GM23248 (cell line): ENCODE data around the gene RAD51B. TPM values are rescaled to one million over a fixed set of nuclear protein-coding genes. Genes with fewer than 3 reads are reported as not detected.

Source experiments
- DNase-seq: peaks from one replicate; pipeline ENCODE4 v3.0.0-alpha.2; 2015
- H2AFZ ChIP-seq: fragments of 200-600 bp; sonication (generic); 2 replicates; pipeline ENCODE4 v1.6.1; 2016; ENCODE audit warnings: antibody characterized with exemption
- H3F3A ChIP-seq: fragments of 200-600 bp; sonication (generic); 2 replicates; pipeline ENCODE4 v1.6.1; 2016; ENCODE audit warnings: mild to moderate bottlenecking, antibody characterized with exemption, mixed run types; ENCODE audit not compliant: insufficient read depth
- H3K27ac ChIP-seq: fragments of 200-600 bp; sonication (generic); 2 replicates; pipeline ENCODE4 v1.5.1; 2016; ENCODE audit warnings: mild to moderate bottlenecking
- H3K27me3 ChIP-seq: fragments of 200-600 bp; sonication (generic); replicated peaks from 2 replicates; pipeline ENCODE4 v1.6.1; 2016; ENCODE audit warnings: mild to moderate bottlenecking; ENCODE audit not compliant: insufficient read depth
- H3K36me3 ChIP-seq: fragments of 200-600 bp; sonication (generic); 2 replicates; pipeline ENCODE4 v1.6.1; 2016; ENCODE audit warnings: low read depth, mild to moderate bottlenecking
- H3K4me1 ChIP-seq: fragments of 200-600 bp; sonication (generic); 2 replicates; pipeline ENCODE4 v1.6.1; 2016; ENCODE audit warnings: mild to moderate bottlenecking; ENCODE audit not compliant: insufficient read depth
- H3K4me2 ChIP-seq: fragments of 200-600 bp; sonication (generic); one replicate; pipeline ENCODE4 v1.6.1; 2016; ENCODE audit warnings: mild to moderate bottlenecking; ENCODE audit not compliant: unreplicated experiment
- H3K4me3 ChIP-seq: fragments of 200-600 bp; sonication (generic); 2 replicates; pipeline ENCODE4 v1.5.1; 2016; ENCODE audit warnings: mild to moderate bottlenecking
- H3K79me2 ChIP-seq: fragments of 200-600 bp; sonication (generic); 2 replicates; pipeline ENCODE4 v1.6.1; 2016; ENCODE audit warnings: mild to moderate bottlenecking; ENCODE audit not compliant: insufficient read depth
- H3K9ac ChIP-seq: fragments of 200-600 bp; sonication (generic); 2 replicates; pipeline ENCODE4 v1.6.1; 2016; ENCODE audit warnings: mild to moderate bottlenecking
- H3K9me2 ChIP-seq: fragments of 200-600 bp; sonication (generic); 2 replicates; pipeline ENCODE4 v1.6.1; 2016; ENCODE audit warnings: mixed run types, mild to moderate bottlenecking, moderate library complexity; ENCODE audit not compliant: insufficient read depth
- H3K9me3 ChIP-seq: fragments of 200-600 bp; sonication (generic); one replicate; pipeline ENCODE4 v1.6.1; 2017; ENCODE audit warnings: low read depth
- H4K20me1 ChIP-seq: fragments of 200-600 bp; sonication (generic); 2 replicates; pipeline ENCODE4 v1.6.0; 2016; ENCODE audit not compliant: insufficient read depth
- EZH2 ChIP-seq: fragments of 200-600 bp; sonication (generic); IDR thresholded peaks from 2 replicates; pipeline ENCODE4 v1.6.1; 2018; ENCODE audit warnings: antibody characterized with exemption, mild to moderate bottlenecking; ENCODE audit not compliant: insufficient read depth, poor library complexity, severe bottlenecking
- EZH2phosphoT487 ChIP-seq: fragments of 200-600 bp; sonication (generic); IDR thresholded peaks from 2 replicates; pipeline ENCODE4 v1.6.1; 2018; ENCODE audit warnings: antibody characterized with exemption, moderate library complexity, mild to moderate bottlenecking, low read depth; ENCODE audit not compliant: insufficient read depth
- WGBS, 2 experiments: methylation state at CpG; one replicate each; pipeline ENCODE4 v1.1.6; 2015 to 2017; ENCODE audit warnings: low lambda C conversion rate in 2 of 2, low coverage in 1 of 2; ENCODE audit errors: missing lambda C conversion rate in 2 of 2; 5-methylcytosine and 5-hydroxymethylcytosine counted together
- in situ Hi-C: fragments of 300-500 bp; cut with MboI; formaldehyde crosslinking; loops from 2 replicates; pipeline ENCODE4 v1.15.0; 2020
- polyA plus RNA-seq: library from polyadenylated mRNA; unstranded; fragments of >200 nt; fragmentation: Nextera tagmentation; extraction: Ambion mirVana; gene quantifications from 2 replicates; pipeline ENCODE4 v1.2.1, GENCODE V29; 2016
- total RNA-seq: library from RNA; depleted of rRNA; stranded (reverse); fragments of >200 nt; shearing (Covaris generic); gene quantifications from 2 replicates; pipeline ENCODE4 v1.2.3, GENCODE V29; 2014

RAD51B gene
- total and polyA plus RNA-seq, 2 experiments from 2014 or later: 4.0 to 8.8 TPM

DNA sequence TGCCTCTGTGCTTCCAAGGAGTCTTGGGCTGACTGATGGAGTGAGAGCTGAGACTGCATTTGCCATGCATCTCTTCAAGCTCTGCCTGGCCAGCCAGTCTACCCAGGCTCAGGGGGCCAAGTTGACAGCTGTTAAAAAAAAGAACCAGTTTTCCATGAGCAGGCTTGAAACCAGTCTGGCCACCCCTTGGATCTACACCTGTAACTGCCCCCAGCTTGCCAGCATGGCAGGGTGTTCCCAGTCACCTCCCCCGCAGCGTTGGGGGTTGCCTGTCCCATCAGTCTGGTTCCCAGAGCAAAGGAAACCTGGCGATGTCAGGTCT lies 770.6 kb downstream of the RAD51B start:
- 91 to 93% methylated on average over 3 of the region's 3 CpGs for WGBS, 2 experiments
- Histone ChIP-seq H3K9ac (peak overlapping the region; percentile 20), H3F3A (peaks cover 9% of the 10 kb centered on the region), H3K4me1 (peaks cover 41% of the 10 kb centered on the region), H3K4me3 (no peak overlapping the region), H2AFZ (peak overlapping the region; percentile 71), H4K20me1 (no peaks in the 10 kb centered on the region), H3K9me2 (no peaks in the 10 kb centered on the region), H3K9me3 (no peaks in the 10 kb centered on the region), H3K27ac (peak overlapping the region; percentile 50), H3K27me3 (no peaks in the 10 kb centered on the region), H3K79me2 (no peaks in the 10 kb centered on the region), H3K4me2 (no peak overlapping the region), H3K36me3 (no peaks in the 10 kb centered on the region)
- no peak for TF ChIP-seq EZH2phosphoT487
- TF ChIP-seq EZH2: no peak
- in situ Hi-C loops: no loop called here
- DNase-seq: no peak

DNA sequence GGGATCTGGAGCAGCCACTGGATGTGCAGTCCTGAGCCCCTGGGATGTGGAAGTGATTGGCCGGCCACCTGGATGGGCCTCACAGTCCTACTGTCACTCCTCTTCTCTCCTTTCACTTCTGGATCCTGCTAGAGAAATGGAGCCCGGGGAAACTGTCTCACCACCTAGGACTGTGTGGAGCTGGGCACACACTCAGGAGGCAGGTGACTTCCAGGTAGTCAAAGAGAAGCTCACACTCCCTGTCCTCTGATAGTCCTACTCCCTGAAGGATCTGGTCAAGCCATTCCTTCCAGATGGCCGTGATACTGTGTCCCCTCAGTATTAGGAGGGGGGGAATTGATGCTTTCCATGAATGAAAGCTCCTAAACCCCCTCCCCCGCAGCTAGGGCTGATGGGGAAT lies 772.2 kb downstream of the RAD51B start:
- Histone ChIP-seq H3K9me2 (no peaks in the 10 kb centered on the region), H3K9me3 (no peaks in the 10 kb centered on the region), H3K36me3 (no peaks in the 10 kb centered on the region), H3K4me2 (no peak overlapping the region), H3K79me2 (no peaks in the 10 kb centered on the region), H3K9ac (no peak overlapping the region), H3K4me3 (no peak overlapping the region), H3K27ac (no peak overlapping the region), H4K20me1 (no peaks in the 10 kb centered on the region), H3K4me1 (peaks cover 28% of the 10 kb centered on the region), H2AFZ (no peak overlapping the region), H3K27me3 (no peaks in the 10 kb centered on the region), H3F3A (peaks cover 9% of the 10 kb centered on the region)
- in situ Hi-C loops: no loop called here
- TF ChIP-seq EZH2phosphoT487 (no peak), EZH2 (no peak)
- DNase-seq: no peak
- WGBS, 2 experiments: 91 to 95% methylated on average over 4 of the region's 4 CpGs

DNA sequence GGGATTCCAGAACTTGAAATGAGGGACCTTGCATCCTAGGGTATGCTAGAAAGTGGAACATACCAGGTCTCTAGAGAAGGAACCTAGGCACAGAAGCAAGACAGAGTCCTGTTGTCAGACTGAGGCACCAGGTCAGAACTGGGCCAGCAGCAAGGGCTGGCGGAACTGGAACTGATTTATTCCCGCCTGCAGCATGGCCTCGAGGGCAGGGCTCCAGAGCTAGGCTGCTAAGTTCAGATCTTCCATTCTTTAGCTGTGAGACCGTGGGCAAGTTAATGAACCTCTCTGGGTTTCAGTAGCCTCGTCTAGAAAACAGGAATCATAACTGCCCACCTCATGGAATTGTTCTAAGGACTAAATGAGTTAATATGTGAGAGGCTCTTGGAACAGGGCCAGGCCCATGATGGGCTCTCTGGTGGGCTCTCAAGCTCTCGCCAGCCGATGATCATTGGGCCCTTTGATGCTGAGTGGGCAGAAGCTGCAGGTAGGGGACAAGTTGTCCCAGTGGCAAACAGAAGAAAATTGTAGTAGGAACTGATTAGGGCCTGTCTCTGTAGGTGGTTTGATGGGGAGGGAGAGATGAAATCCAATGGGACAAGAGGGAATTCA lies 773.5 kb downstream of the RAD51B start:
- no peaks in the 10 kb centered on the region for H3K36me3 ChIP-seq
- H2AFZ ChIP-seq: no peak overlapping the region
- no peak overlapping the region for H3K4me2 ChIP-seq
- no peaks in the 10 kb centered on the region for H3K27me3 ChIP-seq
- H3K9ac ChIP-seq: no peak overlapping the region
- DNase-seq: no peak
- in situ Hi-C loops: no loop called here
- H3K4me1 ChIP-seq: peaks cover 16% of the 10 kb centered on the region
- no peaks in the 10 kb centered on the region for H3K79me2 ChIP-seq
- no peaks in the 10 kb centered on the region for H3K9me2 ChIP-seq
- no peak overlapping the region for H3K4me3 ChIP-seq
- TF ChIP-seq EZH2: no peak
- TF ChIP-seq EZH2phosphoT487: no peak
- H3K27ac ChIP-seq: no peak overlapping the region
- H3F3A ChIP-seq: peaks cover 5% of the 10 kb centered on the region
- no peaks in the 10 kb centered on the region for H3K9me3 ChIP-seq
- 71 to 83% methylated on average over 7 of the region's 7 CpGs for WGBS, 2 experiments
- no peaks in the 10 kb centered on the region for H4K20me1 ChIP-seq

DNA sequence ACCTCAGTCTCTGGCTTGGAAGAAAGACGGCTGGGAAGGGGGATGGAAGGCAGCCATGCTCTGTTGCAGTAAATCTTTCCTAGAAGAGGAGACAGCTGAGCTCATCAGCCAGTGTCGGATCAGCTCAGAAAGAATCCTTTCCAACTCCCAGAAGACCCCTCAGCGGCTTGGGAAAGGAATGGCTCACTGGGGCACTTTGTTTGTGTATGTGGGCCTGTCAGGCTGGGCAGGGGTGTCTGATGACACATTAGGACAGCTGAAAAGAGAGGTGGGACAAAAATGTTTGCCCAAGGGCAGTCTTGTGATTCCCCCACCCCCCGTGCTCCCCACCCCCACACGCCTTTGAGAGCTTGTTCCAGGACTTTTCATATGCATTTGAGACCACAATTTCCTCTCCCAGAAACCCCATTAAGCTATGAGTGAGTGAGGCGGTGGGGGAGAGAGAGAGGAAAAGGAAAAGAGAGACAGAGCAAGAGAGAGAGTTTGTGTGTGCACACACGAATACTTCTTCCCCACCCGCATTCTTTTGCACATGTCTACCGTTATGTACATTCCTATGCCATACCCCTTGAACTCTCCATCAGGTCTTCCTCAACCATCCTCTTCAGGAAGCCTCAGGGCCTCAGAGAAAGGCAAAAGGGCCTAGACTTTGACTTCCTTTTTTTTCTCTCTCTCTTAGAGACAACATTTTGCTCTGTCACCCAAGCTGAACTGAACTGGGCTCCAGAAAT lies 774.4 kb downstream of the RAD51B start:
- Histone ChIP-seq H3K4me2 (no peak overlapping the region), H3F3A (peaks cover 5% of the 10 kb centered on the region), H3K4me1 (peaks cover 15% of the 10 kb centered on the region), H3K36me3 (no peaks in the 10 kb centered on the region), H3K9ac (no peak overlapping the region), H4K20me1 (no peaks in the 10 kb centered on the region), H3K9me3 (no peaks in the 10 kb centered on the region), H3K79me2 (no peaks in the 10 kb centered on the region), H3K27me3 (no peaks in the 10 kb centered on the region), H3K9me2 (no peaks in the 10 kb centered on the region), H2AFZ (no peak overlapping the region), H3K4me3 (no peak overlapping the region), H3K27ac (no peak overlapping the region)
- no peak for DNase-seq
- no peak for TF ChIP-seq EZH2phosphoT487
- no peak for TF ChIP-seq EZH2
- 70 to 83% methylated on average over 7 to 9 of the region's 9 CpGs for WGBS, 2 experiments
- in situ Hi-C loops: no loop called here
